Measurements from ENCODE around the gene GOLGA6L10.
"Not testable (repeated sequence)": the region's sequence is repeated elsewhere in the genome, so short reads cannot be mapped to it uniquely, and the experiment has no call there.

GRCh38 chr15:82317516-82317915 is 31.8 kb downstream of the GOLGA6L10 start:
- TF ChIP-seq CTCF (IDR thresholded peaks at IDR 0.05 in 4 of 5, conservative IDR thresholded peaks at IDR 0.05 in 1 of 5); POLR2A (IDR thresholded peaks at IDR 0.05): not testable (repeated sequence)
